Left lung (tissue), 10 donors: Measurements from ENCODE around the gene CCDC85A. TPM values are rescaled to one million over a fixed set of nuclear protein-coding genes. Genes with fewer than 3 reads are reported as not detected.

ENCODE experiments used
- ATAC-seq: fragments of 200-7000 bp; cut with Tn5 transposase; one replicate; pipeline ENCODE4 v1.9.1; 2020; ENCODE audit warnings: moderate library complexity
- DNase-seq, 4 donors: peaks; one replicate each; pipeline ENCODE4 v3.0.0-alpha.2; 2013 to 2020
- H3K27ac ChIP-seq, 2 donors: fragments of 200-600 bp; sonication (generic) in 1 of 2; one replicate each; pipeline versions ENCODE4 v1.5.0 to v1.8.0; 2020 to 2021
- H3K27me3 ChIP-seq, 2 donors: fragments of 200-600 bp; sonication (generic) in 1 of 2; one replicate each; pipeline versions ENCODE4 v1.5.0 to v1.8.0; 2020 to 2021
- H3K36me3 ChIP-seq, 2 donors: fragments of 200-600 bp; sonication (generic) in 1 of 2; one replicate each; pipeline versions ENCODE4 v1.5.0 to v1.8.0; 2020 to 2021
- H3K4me1 ChIP-seq, 2 donors: fragments of 200-600 bp; one replicate each; pipeline ENCODE4 v1.8.0; 2021
- H3K4me3 ChIP-seq, 2 donors: fragments of 200-600 bp; sonication (generic) in 1 of 2; one replicate each; pipeline versions ENCODE4 v1.5.0 to v1.8.0; 2020 to 2021; ENCODE audit warnings: mild to moderate bottlenecking in 1 of 2
- H3K9me3 ChIP-seq, 2 donors: fragments of 200-600 bp; sonication (generic) in 1 of 2; one replicate each; pipeline versions ENCODE4 v1.5.0 to v1.8.0; 2020 to 2021
- intact Hi-C, 2 donors: fragments of 100-400 bp; cut with DNase I; formaldehyde crosslinking; loops; one replicate each; pipeline versions ENCODE4 v1.11.2 to v1.14.2; 2022
- polyA plus RNA-seq, 6 donors: library from polyadenylated mRNA; unstranded; fragments of 120-200 nt; gene quantifications; one replicate each; pipeline ENCODE4 v1.2.1, GENCODE V29; 2013; ENCODE audit not compliant: insufficient read length in 6 of 6
- total RNA-seq, 2 donors: library from RNA; stranded (reverse); fragmentation: NEBNext Ultra II Directional; extraction: Animal tissue kit (Norgen Biotek cat#: 25700); gene quantifications; one replicate each; pipeline ENCODE4 v1.2.1, GENCODE V29; 2021
- TF ChIP-seq, protein P1 (sequence below), 2 donors: fragments of 200-600 bp; sonication (generic) in 1 of 2; IDR thresholded peaks; one replicate each; pipeline versions ENCODE4 v1.5.0 to v1.8.0; 2021; ENCODE audit warnings: antibody characterized with exemption in 2 of 2
- donor health status: DM: no; HTN: yes; CAD: no.
- donor health status: DM: no; HTN: no; CAD: no.

The CCDC85A gene
- total and polyA plus RNA-seq, 8 donors = 1.2 to 8.7 (median 2.2) TPM

DNA sequence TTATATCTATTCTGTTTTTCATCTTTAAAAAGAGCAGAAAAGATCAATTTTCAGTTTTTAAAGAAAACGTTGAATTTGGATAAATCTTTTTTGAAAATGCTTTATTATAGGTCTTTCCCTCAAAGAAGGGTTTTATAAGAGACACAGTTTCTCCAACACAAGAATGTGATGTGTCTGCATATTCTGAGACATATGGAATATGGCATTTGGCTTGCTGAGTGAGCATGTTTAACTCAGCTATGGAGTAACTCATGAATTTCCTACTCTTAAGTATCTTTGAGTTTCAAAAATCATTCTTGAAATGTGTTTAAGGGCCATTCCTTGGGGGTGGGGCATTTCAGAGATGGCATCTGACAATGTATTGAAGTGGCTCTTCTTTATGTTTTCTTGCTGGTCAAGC is 191.5 kb downstream of the CCDC85A start:
- no peak overlapping the region for H3K4me3 ChIP-seq
- intact Hi-C loops = no loop called here
- no peak overlapping the region for H3K27ac ChIP-seq
- H3K4me1 ChIP-seq = no peaks in the 10 kb centered on the region
- H3K9me3 ChIP-seq = no peaks in the 10 kb centered on the region
- DNase-seq (no peak), ATAC-seq (no peak)
- no peaks in the 10 kb centered on the region for H3K27me3 ChIP-seq
- TF ChIP-seq, protein P1, sequence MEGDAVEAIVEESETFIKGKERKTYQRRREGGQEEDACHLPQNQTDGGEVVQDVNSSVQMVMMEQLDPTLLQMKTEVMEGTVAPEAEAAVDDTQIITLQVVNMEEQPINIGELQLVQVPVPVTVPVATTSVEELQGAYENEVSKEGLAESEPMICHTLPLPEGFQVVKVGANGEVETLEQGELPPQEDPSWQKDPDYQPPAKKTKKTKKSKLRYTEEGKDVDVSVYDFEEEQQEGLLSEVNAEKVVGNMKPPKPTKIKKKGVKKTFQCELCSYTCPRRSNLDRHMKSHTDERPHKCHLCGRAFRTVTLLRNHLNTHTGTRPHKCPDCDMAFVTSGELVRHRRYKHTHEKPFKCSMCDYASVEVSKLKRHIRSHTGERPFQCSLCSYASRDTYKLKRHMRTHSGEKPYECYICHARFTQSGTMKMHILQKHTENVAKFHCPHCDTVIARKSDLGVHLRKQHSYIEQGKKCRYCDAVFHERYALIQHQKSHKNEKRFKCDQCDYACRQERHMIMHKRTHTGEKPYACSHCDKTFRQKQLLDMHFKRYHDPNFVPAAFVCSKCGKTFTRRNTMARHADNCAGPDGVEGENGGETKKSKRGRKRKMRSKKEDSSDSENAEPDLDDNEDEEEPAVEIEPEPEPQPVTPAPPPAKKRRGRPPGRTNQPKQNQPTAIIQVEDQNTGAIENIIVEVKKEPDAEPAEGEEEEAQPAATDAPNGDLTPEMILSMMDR (IDR thresholded peaks at IDR 0.05) = no peak
- no peaks in the 10 kb centered on the region for H3K36me3 ChIP-seq

DNA sequence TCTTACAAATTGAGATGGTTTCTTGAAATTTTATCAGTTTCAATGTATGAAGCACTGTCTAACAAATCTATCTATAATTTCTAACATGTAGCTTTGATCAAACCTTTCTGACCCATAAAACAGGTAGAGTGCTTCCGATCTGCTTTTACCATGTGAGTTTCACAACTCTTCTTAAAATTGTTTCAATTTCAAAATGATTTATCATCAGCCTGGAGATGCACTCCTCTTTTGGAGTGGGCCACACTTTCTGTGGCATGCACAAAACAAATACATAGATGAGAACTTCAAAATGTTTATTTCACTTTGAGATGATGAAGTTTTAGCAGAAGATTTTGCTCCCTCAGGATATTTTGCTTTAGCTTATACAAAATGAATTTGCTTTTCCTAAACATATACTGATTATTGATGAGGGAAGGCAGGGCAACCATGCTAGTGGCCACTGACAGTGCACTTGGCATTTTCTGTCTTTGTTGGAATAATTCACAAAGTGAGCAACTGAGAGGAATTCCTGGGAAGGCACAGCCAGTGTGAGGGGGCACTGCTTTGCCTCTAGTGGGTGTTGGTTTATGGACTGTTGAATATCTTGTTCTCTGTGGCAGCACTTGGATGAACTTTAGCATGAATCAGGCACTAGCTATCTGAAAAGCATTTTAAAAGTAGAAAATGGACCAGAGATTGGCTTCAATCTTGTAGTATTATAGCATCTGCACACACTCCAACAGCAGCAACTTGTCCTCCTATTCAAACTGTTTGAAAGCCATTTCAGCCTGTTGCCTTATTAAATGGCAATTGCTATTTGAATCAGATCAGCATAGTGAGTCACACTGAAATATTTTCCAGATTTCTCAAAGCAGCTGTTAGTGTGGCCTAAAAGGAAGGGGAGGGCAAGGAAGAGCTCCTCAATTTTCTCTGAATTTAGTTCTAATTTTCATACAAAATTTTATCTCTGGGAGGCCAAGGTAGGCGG is 193.2 kb downstream of the CCDC85A start:
- Histone ChIP-seq H3K27me3 (no peaks in the 10 kb centered on the region), H3K9me3 (no peaks in the 10 kb centered on the region), H3K4me3 (no peak overlapping the region), H3K4me1 (no peaks in the 10 kb centered on the region), H3K27ac (peak overlapping the region in 1 of 2 donors; percentile 60), H3K36me3 (no peaks in the 10 kb centered on the region)
- TF ChIP-seq, protein P1 (IDR thresholded peaks at IDR 0.05) = no peak
- intact Hi-C loops = no loop called here
- peak; percentile 70 for ATAC-seq
- no peak for DNase-seq

DNA sequence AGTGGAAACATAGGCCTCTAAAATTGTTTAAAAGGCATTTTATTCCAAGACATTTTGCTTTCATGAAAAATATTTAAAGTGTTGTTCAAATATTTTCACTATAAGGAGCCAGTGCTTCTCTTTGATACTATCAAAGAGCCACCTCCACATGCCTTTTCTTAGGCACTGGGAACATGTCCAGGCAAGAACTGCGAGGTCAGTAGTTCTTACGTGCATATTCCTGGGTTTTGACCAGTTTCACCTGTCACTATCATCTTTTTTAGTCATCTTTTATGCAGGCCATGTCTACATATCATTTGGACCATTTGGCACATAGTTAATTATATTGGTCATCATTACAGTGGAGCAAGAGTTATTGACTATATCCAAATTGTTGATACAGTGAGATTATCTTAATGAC is 195.3 kb downstream of the CCDC85A start:
- H3K4me3 ChIP-seq = no peak overlapping the region
- no peak overlapping the region for H3K27ac ChIP-seq
- H3K27me3 ChIP-seq = no peaks in the 10 kb centered on the region
- no peaks in the 10 kb centered on the region for H3K4me1 ChIP-seq
- intact Hi-C loops = no loop called here
- H3K36me3 ChIP-seq = no peaks in the 10 kb centered on the region
- no peak for DNase-seq
- peak; percentile 22 for ATAC-seq
- no peaks in the 10 kb centered on the region for H3K9me3 ChIP-seq
- TF ChIP-seq, protein P1 (IDR thresholded peaks at IDR 0.05) = no peak

DNA sequence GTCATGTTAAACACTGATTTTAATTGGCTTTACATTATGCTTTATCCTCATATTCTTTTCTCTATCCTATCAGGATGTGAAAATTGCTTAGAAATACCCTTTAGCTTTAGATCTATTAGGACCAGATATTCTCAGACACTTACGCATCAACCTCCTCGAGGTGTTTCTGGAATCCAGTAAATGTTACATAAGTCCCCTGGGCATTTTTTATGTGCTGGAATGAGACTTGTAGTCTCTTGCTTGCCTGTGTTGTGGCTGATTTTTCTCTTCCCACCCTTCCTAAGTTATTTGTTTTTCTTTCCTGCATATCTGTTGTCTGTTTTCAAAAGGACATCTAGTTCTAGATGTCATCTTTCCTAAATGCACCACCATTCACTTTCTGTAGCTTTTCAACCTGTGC is 197.1 kb downstream of the CCDC85A start:
- no peak overlapping the region for H3K4me3 ChIP-seq
- intact Hi-C loops = no loop called here
- H3K4me1 ChIP-seq = no peaks in the 10 kb centered on the region
- H3K9me3 ChIP-seq = no peaks in the 10 kb centered on the region
- no peak overlapping the region for H3K27ac ChIP-seq
- no peak for ATAC-seq
- DNase-seq = no peak
- no peaks in the 10 kb centered on the region for H3K27me3 ChIP-seq
- TF ChIP-seq, protein P1 (IDR thresholded peaks at IDR 0.05) = no peak
- no peaks in the 10 kb centered on the region for H3K36me3 ChIP-seq

DNA sequence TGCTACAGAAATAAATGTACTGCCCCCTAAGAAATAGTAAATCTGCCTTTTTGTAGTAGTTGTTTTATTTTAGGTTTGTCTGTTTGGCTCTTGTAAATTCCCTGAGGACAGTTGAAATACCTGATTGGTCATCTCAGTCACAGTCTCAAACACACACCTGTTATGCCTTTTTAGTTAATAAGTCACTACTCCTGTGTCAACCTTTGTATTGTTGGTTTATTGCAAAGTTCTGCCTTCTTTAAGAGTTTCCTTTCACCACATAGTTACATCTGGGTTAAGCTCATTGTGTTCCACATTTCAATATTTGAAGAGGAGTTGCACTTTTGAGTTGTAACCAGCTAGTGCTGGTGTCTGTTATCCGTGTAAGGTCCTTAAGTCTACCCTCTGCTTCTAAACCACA is 198.7 kb downstream of the CCDC85A start:
- H3K9me3 ChIP-seq = no peaks in the 10 kb centered on the region
- ATAC-seq = peak; percentile 35
- no peaks in the 10 kb centered on the region for H3K27me3 ChIP-seq
- H3K4me3 ChIP-seq = no peak overlapping the region
- no peak for DNase-seq
- intact Hi-C loops = no loop called here
- TF ChIP-seq, protein P1 (IDR thresholded peaks at IDR 0.05) = no peak
- H3K36me3 ChIP-seq = no peaks in the 10 kb centered on the region
- H3K4me1 ChIP-seq = no peaks in the 10 kb centered on the region
- H3K27ac ChIP-seq = no peak overlapping the region
